ENCODE results near the gene EML4. TPM values are rescaled to one million over a fixed set of nuclear protein-coding genes. Genes with fewer than 3 reads are reported as not detected.

Gene EML4
- total and polyA plus RNA-seq, 9 of the 15 experiments (the other 6 are each of a cell fraction or from before 2014, with no cell fraction given) = 14.7 to 48.3 (median 36.5) TPM

- peak; percentile 37; the same call in 1 of the 2 replicates for TF ChIP-seq REST (IDR thresholded peaks at IDR 0.05; ENCODE audit: borderline replicate concordance)
- 0 out of 2 replicates have a peak, but pooled peaks have one; percentile 23 for TF ChIP-seq REST (CRISPR knock-in tag; IDR thresholded peaks at IDR 0.05; ENCODE audit: low read depth)
- no peak for TF ChIP-seq ZBTB5 (IDR thresholded peaks at IDR 0.05)
- TF ChIP-seq L3MBTL2 (IDR thresholded peaks at IDR 0.05) = peak; percentile 27
- TF ChIP-seq MYC (IDR thresholded peaks at IDR 0.05; ENCODE audit: low read depth, low read length) = peak; percentile 86
- TF ChIP-seq MYC (CRISPR knock-in tag; IDR thresholded peaks at IDR 0.05; ENCODE audit: borderline replicate concordance, low read depth) = 0 out of 2 replicates have a peak, but pooled peaks have one; percentile 33
- 0 out of 2 replicates have a peak, but pooled peaks have one; percentile 49 for TF ChIP-seq ZBTB17 (CRISPR knock-in tag; IDR thresholded peaks at IDR 0.05)
- no peak for TF ChIP-seq CHAMP1 (IDR thresholded peaks at IDR 0.05)
- TF ChIP-seq SPI1 (IDR thresholded peaks at IDR 0.05; ENCODE audit: borderline replicate concordance, low read depth, low read length) = no peak
- peak; percentile 19; the same call in 1 of the 2 replicates for TF ChIP-seq ATF6 (CRISPR knock-in tag; IDR thresholded peaks at IDR 0.05)
- TF ChIP-seq MXI1 (IDR thresholded peaks at IDR 0.05; ENCODE audit: low read depth, low read length) = peak; percentile 52
Measured at GRCh38 chr2:42360890-42361727, 192.0 kb downstream of the EML4 start, which contains the start of gene COX7A2L (continued).
